GM21381 (cell line): ENCODE data around the gene THAP10.
"Not testable (repeated sequence)": the region's sequence is repeated elsewhere in the genome, so short reads cannot be mapped to it uniquely, and the experiment has no call there.

Experiments used
- ATAC-seq: cut with Tn5 transposase; IDR thresholded peaks from one replicate; pipeline ENCODE4 v1.9.1; 2021; ENCODE audit warnings: mild to moderate bottlenecking, moderate library complexity; ENCODE audit not compliant: unreplicated experiment

THAP10 gene

DNA sequence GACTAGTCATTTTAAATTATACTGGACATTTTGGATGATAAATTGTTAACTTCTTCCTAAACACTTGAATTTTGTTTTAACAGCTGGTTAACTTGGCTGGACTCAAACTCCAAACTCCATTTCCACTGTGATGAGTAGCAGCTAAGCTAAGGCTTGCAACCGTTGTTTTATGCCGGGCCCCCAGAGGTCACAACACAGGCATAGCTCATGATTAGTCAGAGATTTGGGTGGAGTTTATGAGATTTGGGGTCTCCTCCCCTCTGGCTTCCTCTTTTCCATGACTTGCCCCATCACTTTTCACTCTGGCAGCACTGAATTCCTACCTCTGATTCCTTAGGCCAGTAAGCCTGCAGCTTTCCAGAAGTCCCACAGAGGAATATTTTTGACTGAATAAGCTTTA is 12.8 kb downstream of the THAP10 start:
- ATAC-seq: no peak

DNA sequence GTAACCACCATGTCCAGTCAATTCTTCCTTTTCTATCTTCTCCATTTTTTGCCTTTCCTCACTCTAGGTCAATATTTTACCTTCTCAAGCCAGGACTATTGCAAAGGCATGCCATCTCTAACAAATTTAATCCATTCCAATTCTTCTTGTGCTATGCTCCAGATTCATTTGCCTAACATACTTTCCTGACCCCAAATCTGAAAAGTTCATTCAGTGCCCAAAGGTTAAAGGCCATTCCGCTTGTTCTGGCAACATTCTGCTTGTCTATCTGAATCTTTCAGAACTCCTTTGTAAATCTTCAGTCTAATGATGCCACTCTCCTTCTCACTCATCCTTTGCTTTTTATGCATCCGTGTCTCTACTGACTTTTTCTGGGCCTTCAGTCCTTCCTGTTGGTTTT is 15.6 kb downstream of the THAP10 start:
- no peak for ATAC-seq

DNA sequence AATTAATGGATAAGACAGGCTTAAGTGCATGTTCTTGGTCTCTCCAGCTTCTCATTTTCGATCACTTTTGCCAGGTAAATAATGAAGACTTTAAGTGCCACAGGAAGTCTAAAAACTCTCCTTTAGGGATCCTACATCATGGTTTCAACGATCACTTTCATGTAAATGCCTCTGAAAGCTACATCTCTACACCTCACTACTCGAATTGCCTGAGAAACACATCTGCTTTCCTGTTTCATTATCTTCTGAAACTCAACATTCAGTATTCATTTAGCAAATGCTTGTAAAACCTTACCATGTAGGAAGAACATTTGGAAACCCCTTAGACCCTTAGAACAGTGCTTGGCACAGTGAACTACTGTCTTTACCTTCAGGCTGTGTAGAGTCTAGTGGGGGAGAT is 16.2 kb downstream of the THAP10 start:
- ATAC-seq: no peak

DNA sequence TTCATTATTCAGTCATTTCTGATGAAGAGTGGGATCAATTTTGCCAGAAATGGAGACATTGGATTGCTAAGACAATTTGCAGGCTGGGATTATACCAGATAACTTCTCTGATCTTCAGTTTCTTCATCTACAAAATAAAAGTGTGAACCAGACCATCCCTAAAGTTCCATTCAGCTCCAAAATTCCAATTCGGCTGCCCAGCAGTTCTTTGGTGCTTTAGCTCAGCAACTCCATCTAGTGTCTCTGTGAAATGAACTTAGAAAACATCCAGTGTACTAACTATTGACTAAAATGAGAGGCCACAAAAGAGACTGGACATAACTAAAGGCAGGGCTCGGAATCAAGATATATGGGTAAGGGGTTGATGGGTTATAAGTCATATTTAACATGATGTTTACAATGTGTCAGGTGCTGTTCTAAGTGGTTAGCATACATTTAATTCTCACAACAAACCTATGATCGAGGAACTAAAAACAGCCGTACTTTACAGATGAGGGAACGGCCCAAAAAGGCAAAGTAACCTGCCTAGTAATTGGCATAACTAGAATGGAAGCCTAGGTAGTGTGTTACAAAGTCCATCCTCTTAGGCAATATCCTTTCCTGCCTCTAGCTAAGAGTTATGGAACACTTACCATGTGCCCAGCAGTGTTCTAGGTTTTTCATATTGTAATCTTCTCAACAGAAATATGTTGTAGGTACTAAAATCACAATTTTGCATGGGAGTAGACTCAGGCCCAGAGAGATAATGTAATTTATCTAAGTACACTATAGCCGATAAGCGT is 17.0 kb downstream of the THAP10 start:
- no peak for ATAC-seq

DNA sequence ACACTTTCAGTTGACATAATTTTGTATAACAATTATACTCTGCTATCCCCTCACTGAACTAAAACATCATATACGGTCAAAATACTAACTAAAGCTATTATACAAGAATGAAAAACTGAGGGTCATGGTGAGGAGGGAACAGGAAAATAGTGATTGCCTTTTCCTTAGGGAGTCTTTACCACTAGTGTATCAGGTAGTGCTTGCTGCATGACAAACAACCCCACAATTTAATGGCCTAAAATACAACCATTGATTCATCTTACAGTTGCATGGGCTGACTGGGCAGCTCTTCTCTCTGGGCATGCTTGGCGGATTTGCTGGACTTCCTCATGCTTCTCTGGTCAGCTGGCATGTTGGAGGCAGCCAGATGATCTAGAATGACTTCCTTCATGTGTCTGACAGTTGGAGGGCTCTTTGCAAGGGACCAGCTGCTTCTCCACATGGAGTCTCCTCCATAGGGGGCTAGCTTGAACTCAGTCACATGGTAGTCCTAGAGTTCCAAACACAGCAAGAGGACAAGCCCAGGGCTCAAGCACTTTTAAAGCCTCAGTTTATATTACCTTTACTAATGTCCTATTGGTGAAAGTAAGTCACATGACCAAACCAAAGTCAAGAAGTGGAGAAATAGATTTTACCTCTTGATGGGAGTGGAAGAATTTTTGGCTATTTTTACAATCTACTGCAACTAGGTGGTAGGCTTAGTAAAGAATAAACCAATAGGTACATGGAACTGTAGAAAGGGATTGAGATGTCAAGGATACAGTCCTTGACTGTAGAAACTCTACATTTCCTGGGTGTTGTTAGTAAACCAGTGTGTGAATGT is 18.8 kb downstream of the THAP10 start:
- no peak for ATAC-seq

DNA sequence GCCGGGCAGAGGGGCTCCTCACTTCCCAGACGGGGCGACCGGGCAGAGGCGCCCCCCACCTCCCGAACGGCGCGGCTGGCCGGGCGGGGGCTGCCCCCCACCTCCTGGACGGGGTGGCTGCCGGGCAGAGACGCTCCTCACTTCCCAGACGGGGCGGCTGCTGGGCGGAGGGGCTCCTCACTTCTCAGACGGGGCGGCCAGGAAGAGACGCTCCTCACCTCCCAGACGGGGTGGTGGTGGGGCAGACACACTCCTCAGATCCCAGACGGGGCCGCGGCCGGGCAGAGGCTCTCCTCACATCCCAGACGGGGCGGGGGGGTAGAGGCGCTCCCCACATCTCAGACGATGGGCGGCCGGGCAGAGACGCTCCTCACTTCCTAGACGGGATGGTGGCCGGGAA is 20.7 kb downstream of the THAP10 start:
- not testable (repeated sequence) for ATAC-seq

DNA sequence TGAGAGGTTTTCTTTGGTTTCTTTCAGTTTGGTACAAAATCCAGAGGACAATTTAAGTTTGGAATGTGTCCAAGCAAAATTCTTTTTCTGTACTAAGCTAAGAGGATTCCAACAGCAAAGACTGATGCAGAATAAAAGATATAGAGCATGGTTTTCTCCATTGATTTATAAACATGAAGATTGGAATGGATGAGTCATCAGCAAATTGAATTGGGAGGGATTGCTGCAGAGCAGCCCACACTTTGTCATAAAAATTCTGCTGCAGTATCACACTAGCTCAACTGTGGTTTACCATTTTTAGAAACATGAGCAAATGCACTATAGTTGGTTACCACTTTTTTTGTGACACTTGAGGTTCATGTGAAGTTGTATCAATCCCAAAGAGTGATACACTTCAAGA is 22.2 kb downstream of the THAP10 start:
- ATAC-seq: no peak

DNA sequence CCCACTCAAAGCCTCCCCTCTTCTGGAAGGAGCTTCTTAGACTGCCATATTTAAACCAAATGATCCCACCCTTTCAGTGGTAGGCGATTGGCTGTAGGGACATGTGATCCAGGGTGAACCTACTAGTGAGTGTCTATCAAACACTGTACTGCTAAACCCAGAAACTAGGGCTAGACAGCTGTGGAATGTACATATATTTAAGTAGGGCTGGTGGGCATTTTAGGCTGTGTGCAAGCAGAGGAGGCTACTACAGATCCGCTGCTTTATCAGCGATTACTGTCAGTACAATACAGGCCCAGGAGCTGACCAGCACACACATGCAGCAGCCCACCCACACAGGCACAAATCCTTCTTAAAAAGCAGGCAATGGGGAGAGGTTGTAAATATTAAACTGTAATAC is 22.9 kb downstream of the THAP10 start:
- no peak for ATAC-seq

DNA sequence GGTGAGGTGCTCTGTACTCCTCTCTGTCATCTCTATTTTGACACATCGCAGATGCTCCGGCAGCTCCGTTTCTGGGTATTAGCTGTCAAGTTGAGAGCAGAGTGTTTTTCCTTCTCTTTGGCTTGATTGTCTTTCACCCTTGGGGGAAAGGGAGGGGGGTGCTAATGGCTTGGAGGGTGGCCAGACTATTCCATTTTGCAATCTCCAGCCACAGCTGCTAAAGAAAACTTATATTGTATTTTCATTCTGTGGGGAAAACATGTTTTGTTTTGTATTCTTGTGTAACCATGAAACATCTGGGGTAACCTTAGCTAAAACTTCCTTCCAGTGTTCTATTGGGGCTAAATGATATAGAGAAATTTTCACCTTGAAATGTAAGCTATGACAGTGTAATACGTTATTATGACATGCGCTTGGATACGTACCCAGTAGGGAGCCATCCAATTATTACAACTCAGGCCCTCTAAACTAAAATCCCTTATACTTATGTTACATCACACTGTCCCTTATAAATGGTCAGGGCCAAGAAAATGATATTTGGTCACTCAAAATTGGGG is 24.2 kb downstream of the THAP10 start:
- no peak for ATAC-seq

DNA sequence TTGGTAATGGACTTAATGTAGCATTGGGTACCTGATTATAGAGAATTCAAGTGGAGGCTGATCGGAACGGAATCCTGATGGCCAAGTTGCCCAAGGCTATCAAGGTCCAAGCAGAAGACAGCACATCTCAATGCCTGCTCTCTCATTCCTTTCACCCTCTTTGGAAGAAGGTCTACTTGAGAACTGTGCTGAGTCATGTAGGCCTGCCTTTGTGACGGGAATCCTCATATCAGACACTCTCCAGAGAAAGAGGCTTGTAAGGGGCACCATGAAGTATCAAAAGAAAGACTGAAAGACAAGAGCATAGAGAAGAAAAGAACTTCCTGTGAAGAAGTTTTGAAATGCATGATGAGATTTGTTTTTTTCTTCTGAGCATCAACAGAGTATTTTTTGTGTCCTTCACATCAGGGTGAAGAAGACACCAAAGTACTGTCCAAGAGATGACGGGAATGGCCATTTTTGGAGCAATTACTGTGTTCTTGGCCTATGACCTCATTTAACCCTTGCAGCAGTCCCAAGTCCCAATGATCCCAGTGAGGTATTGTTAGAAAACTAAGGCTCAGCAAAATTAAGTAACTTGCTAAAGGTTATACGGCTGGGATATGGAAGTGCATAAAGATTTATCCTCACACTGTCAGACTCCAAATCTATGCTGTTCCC is 25.1 kb downstream of the THAP10 start:
- ATAC-seq: no peak

DNA sequence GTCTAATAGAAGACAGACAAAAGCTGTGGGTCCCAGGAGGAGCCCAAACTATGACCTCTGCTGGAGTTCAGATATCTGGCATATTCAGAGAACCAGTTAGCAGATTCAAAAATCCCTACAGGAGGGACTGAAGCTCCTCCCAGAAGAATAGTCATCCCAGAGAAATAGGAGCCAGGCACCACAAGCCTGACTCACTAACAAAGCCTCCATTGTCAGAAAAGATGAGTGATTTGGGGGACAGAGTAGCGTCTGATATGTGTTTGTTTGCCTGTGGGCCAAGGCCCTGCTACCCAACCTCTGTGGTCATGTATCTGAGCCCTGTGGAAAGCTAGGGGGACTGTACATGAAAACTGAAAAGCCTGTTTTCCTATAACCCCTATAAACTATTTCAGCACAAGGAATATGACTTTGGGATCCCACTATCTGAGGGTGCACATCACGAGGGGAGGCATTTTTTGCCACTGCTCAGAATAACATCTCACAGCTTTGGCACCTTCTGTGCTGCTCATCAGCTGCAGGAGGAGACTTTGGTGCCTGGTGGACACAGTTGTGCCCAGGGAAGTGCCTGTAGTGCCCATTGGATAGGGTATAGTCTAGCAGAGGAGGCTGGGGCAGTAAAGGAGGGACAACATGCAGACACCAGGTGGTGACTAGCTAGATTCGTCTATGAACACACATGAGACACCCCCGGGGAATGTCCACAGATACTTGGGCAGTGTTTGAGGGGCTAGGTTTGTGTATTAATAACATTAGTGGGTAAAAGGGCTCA is 28.6 kb downstream of the THAP10 start:
- no peak for ATAC-seq

DNA sequence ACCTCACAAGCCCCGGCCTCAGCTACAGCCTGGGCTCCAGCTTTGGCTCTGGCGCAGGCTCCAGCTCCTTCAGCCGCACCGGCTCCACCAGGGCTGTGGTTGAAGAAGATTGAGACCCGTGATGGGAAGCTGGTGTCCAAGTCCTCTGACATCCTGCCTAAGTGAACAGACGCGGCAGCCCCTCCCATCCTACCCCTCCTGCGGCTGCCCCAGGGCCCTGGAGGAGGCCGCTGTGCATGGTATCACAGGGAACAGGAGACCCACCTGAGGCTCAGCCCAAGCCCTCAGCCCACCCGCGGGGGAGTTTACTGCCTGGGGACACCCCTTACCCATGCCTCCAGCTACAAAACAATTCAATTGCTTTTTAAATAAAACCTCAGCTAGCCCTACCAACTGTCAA is 32.2 kb downstream of the THAP10 start:
- no peak for ATAC-seq

DNA sequence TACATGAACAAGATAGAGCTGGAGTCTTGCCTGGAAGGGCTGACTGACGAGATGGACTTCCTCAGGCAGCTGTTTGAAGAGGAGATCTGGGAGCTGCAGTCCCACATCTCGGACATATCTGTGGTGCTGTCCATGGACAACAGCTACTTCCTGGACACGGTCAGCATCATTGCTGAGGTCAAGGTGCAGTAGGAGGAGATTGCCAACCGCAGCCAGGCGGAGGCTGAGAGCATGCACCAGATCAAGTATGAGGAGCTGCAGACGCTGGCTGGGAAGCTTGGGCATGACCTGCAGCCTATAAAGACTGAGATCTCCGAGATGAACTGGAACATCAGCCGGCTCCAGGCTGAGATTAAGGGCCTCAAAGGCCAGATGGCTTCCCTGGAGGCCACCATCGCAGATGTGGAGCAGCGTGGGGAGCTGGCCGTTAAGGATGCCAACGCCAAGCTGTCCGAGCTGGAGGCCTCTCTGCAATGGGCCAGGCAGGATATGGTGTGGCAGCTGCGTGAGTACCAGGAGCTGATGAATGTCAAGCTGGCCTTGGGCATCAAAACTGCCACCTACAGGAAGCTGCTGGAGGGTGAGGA is 32.8 kb downstream of the THAP10 start:
- ATAC-seq: no peak

DNA sequence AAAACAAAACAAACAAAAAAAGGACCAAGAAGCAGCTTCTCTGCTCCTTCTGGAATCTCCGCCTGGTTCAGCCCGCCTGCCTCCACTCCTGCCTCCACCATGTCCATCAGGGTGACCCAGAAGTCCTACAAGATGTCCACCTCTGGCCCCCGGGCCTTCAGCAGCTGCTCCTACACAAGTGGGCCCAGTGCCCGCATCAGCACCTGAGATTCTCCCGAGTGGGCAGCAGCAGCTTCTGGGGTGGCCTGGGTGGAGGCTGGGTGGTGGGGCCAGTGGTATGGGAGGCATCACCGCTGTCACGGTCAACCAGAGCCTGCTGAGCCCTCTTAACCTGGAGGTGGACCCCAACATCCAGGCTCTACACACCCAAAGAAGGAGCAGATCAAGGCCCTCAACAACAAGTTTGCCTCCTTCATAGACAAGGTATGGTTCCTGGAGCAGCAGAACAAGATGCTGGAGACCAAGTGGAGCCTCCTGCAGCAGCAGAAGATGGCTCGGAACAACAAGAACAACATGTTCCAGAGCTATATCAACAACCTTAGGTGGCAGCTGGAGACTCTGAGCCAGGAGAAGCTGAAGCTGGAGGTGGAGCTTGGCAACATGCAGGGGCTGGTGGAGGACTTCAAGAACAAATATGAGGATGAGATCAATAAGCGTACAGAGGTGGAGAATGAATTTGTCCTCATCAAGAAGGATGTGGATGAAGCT is 33.5 kb downstream of the THAP10 start:
- ATAC-seq: not testable (repeated sequence)

DNA sequence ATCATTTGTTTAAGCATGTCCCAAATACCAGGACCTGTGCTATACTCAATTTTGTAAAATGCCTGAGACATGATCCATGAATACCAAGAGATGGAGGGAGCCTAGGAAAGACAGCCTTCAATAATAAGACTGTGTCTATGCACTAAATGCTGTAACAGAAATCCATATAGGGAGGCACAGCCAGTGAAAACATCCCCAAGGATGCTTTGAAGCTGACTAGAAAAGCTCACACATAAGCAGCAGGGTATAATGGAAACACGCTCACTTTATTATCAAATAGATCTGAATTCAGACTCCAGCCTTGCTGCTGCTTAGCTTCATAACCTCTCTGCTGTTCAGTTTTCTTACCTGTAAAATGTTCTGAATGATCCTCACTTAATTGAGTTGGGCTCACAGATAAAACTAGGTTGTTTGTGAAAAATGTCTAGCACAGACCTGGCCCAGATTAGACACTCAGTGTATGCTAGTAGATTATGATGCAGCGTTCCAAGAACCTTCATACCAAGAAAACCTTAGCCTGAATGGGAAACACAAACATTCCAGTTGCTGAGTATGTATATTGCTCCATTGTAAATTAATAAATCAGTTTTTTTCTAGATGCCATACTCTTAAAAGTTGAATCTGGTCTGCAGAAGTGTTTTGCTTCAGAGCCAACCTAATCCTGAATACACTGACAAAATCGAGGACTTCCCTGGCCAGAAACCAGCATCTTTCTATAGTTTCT is 34.5 kb downstream of the THAP10 start:
- ATAC-seq: no peak

DNA sequence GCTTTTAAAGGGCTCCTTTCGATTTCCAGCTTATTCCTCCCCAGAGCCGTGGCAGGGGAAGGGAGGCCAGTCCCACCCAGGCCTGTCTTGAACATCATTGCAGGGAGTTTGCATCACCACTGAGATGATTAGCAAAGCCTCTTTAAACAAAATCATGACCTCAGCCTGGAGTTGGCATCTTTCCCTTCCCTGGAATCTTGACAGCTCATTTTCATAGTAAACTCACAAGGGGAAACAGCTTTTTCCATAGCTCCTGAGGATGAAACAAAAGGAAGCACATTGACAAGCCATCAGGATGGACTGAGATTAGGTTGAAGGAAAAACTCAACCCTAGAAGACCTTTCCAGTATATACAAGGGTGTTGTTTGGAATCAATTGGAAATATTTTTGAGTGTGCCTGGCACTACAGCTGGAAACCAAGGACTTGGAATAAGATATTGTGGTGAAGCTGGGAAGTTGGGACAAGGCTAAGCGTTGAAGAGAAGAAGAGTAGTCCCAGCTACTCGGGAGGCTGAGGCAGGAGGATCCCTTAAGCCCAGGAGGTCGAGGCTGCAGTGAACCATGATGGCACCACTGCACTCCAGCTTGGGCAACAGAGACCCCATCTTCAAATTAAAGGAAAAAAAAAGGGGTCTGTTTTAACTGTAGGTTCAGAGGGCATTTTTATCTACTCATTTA is 35.2 kb downstream of the THAP10 start:
- ATAC-seq: no peak

DNA sequence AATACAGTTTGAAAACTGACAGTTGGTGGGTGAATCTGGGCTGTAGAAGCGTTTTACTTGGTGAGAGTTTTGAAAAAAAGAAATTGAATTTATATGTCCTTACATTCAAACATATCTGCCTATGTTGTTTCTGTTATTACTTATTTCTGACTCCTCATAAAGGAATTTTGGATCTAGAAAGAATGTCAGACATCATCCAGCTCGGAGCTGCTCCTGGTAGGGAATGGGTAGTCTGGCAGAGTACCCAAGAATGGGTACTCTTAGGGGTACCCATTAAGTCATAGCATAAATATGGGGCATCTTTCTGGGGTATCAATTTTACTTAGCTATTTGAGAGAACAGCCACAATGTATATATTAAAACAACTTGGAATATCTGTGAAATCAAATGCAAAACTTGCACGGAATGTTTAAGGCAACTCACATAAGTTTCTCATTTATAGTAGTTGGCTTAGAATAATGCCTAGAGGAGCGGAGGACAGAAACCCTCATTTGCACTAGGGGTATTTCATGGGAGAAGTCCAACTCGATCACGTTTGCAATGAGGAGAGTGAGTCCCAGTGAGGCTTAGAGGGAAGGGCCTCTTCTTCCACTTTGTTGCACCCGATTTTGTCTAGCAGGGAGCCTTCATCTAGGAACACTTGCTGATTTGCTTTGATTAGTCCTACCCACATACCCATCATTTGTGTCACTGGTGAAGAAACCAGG is 35.9 kb downstream of the THAP10 start:
- ATAC-seq: no peak

DNA sequence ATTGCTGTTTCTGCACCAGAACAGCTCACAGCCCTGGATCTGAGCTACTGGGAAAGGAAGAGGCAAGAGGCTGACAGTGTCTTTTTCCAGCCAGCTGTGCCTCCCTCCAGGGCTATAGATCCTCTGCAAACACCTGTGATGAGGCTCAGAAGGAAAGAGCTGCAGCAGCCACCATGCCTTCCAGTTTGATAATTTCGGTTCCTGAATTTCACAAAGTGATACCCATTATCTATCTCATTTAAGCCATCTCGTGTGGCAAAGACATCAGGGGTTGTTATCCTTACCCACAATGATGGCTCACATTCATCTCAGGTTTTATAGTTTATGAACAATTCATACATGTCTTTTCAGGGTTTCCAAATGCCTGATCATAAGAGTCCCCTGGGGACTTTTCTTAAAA is 36.5 kb downstream of the THAP10 start:
- ATAC-seq: no peak
